H9 (cell line): ENCODE measurements around the gene DHX35. TPM values are rescaled to one million over a fixed set of nuclear protein-coding genes. Genes with fewer than 3 reads are reported as not detected.
A peak's percentile ranks its signal among the peaks of the same experiment; 100 is the strongest.

Experiments used
- DNase-seq: peaks from one replicate; pipeline ENCODE4 v3.0.0-alpha.2; 2017
- H2AFZ ChIP-seq: one replicate; pipeline ENCODE4 v1.6.1; 2013; ENCODE audit warnings: mild to moderate bottlenecking, low read length, control low read depth, moderate library complexity
- H2AK5ac ChIP-seq: 2 replicates; pipeline ENCODE4 v1.6.1; 2013; ENCODE audit warnings: low read length, control low read depth, mixed read lengths; ENCODE audit not compliant: insufficient read length
- H2BK120ac ChIP-seq: one replicate; pipeline ENCODE4 v1.6.1; 2013; ENCODE audit warnings: low read depth, mild to moderate bottlenecking, low read length, control low read depth, inconsistent platforms; ENCODE audit not compliant: poor library complexity, severe bottlenecking
- H2BK12ac ChIP-seq: 2 replicates; pipeline ENCODE4 v1.6.1; 2013; ENCODE audit warnings: low read length, control low read depth, mixed read lengths, low read depth; ENCODE audit not compliant: insufficient read length
- H2BK15ac ChIP-seq: 2 replicates; pipeline ENCODE4 v1.6.1; 2013; ENCODE audit warnings: low read depth, low read length, control low read depth
- H2BK20ac ChIP-seq: one replicate; pipeline ENCODE4 v1.6.1; 2013; ENCODE audit warnings: low read depth, mild to moderate bottlenecking, low read length, control low read depth, inconsistent platforms; ENCODE audit not compliant: poor library complexity, severe bottlenecking
- H2BK5ac ChIP-seq: 2 replicates; pipeline ENCODE4 v1.6.1; 2013; ENCODE audit warnings: low read length, control low read depth, mixed read lengths; ENCODE audit not compliant: insufficient read length
- H3K14ac ChIP-seq: 2 replicates; pipeline ENCODE4 v1.6.1; 2013; ENCODE audit warnings: low read length, control low read depth; ENCODE audit not compliant: insufficient read depth
- H3K18ac ChIP-seq: 2 replicates; pipeline ENCODE4 v1.6.1; 2013; ENCODE audit warnings: low read depth, mild to moderate bottlenecking, mixed read lengths, low read length, control low read depth; ENCODE audit not compliant: insufficient read length
- H3K23ac ChIP-seq: 2 replicates; pipeline ENCODE4 v1.6.1; 2013; ENCODE audit warnings: low read length, control low read depth, mixed read lengths, low read depth; ENCODE audit not compliant: insufficient read length
- H3K23me2 ChIP-seq: 2 replicates; pipeline ENCODE4 v1.6.1; 2013; ENCODE audit warnings: low read depth, mild to moderate bottlenecking, mixed read lengths, low read length, control low read depth; ENCODE audit not compliant: insufficient read length, poor library complexity, severe bottlenecking
- H3K27ac ChIP-seq: 2 replicates; pipeline ENCODE4 v1.5.1; 2013; ENCODE audit warnings: low read length, control low read depth, mixed read lengths, low read depth; ENCODE audit not compliant: insufficient read length
- H3K27me3 ChIP-seq: 2 replicates; pipeline ENCODE4 v1.6.1; 2013; ENCODE audit warnings: low read length, control low read depth, inconsistent platforms; ENCODE audit not compliant: insufficient read depth
- H3K4ac ChIP-seq: 2 replicates; pipeline ENCODE4 v1.6.1; 2013; ENCODE audit warnings: low read depth, mild to moderate bottlenecking, control low read depth, inconsistent platforms, low read length, moderate library complexity
- H3K4me1 ChIP-seq: 2 replicates; pipeline ENCODE4 v1.6.1; 2013; ENCODE audit warnings: low read length, control low read depth, inconsistent platforms; ENCODE audit not compliant: insufficient read depth
- H3K4me2 ChIP-seq: 2 replicates; pipeline ENCODE4 v1.6.1; 2013; ENCODE audit warnings: low read length, control low read depth, mixed read lengths; ENCODE audit not compliant: insufficient read length, insufficient read depth
- H3K56ac ChIP-seq: 2 replicates; pipeline ENCODE4 v1.6.1; 2013; ENCODE audit warnings: low read depth, mild to moderate bottlenecking, mixed read lengths, low read length, control low read depth; ENCODE audit not compliant: insufficient read length
- H3K79me1 ChIP-seq: 2 replicates; pipeline ENCODE4 v1.6.1; 2013; ENCODE audit warnings: low read depth, mild to moderate bottlenecking, moderate library complexity, low read length, control low read depth, inconsistent platforms; ENCODE audit not compliant: insufficient read depth, poor library complexity, severe bottlenecking
- H3K79me2 ChIP-seq: 2 replicates; pipeline ENCODE4 v1.6.1; 2013; ENCODE audit warnings: low read length, control low read depth, inconsistent platforms; ENCODE audit not compliant: insufficient read depth
- H3K9ac ChIP-seq: 2 replicates; pipeline ENCODE4 v1.6.1; 2013; ENCODE audit warnings: low read length, control low read depth, mixed read lengths; ENCODE audit not compliant: insufficient read length; ENCODE audit errors: extremely low read depth
- H3K9me3 ChIP-seq: one replicate; pipeline ENCODE4 v1.6.1; 2013; ENCODE audit warnings: low read depth, low read length, inconsistent platforms; ENCODE audit not compliant: control insufficient read depth
- H3T11ph ChIP-seq: one replicate; pipeline ENCODE4 v1.6.1; 2013; ENCODE audit warnings: mild to moderate bottlenecking, low read length, control low read depth, inconsistent platforms
- H4K20me1 ChIP-seq: one replicate; pipeline ENCODE4 v1.6.1; 2013; ENCODE audit not compliant: control insufficient read depth, insufficient read length, insufficient read depth
- H4K5ac ChIP-seq: 2 replicates; pipeline ENCODE4 v1.6.1; 2013; ENCODE audit warnings: low read depth, mild to moderate bottlenecking, mixed read lengths, low read length, control low read depth; ENCODE audit not compliant: insufficient read length
- H4K8ac ChIP-seq: replicated peaks from 2 replicates; pipeline ENCODE4 v1.6.1; 2013; ENCODE audit warnings: low read length, control low read depth, mixed read lengths, low read depth; ENCODE audit not compliant: insufficient read length
- H4K91ac ChIP-seq: 2 replicates; pipeline ENCODE4 v1.6.1; 2013; ENCODE audit warnings: low read depth, mild to moderate bottlenecking, moderate library complexity, mixed read lengths, low read length, control low read depth; ENCODE audit not compliant: insufficient read length
- H3K27ac Mint-ChIP-seq, 3 experiments: 2 replicates in 2 of 3; 3 replicates in 1 of 3; pipeline ENCODE4 v1.8.0; 2020 to 2021; ENCODE audit warnings: mixed read lengths in 3 of 3, mild to moderate bottlenecking in 1 of 3, moderate library complexity in 1 of 3
- H3K27me3 Mint-ChIP-seq: 2 replicates; pipeline ENCODE4 v1.8.0; 2021; ENCODE audit warnings: low read depth, mild to moderate bottlenecking, moderate library complexity, mixed read lengths
- H3K36me3 Mint-ChIP-seq, 3 experiments: 2 replicates in 2 of 3; 3 replicates in 1 of 3; pipeline ENCODE4 v1.8.0; 2020 to 2021; ENCODE audit warnings: low read depth in 3 of 3, mixed read lengths in 3 of 3; ENCODE audit not compliant: insufficient read depth in 1 of 3
- H3K4me1 Mint-ChIP-seq, 2 experiments: 2 replicates each; pipeline ENCODE4 v1.8.0; 2020; ENCODE audit warnings: mixed read lengths in 2 of 2
- H3K4me3 Mint-ChIP-seq, 2 experiments: 2 replicates in 1 of 2; 3 replicates in 1 of 2; pipeline ENCODE4 v1.8.0; 2020 to 2021; ENCODE audit warnings: mild to moderate bottlenecking in 2 of 2, mixed read lengths in 2 of 2, moderate library complexity in 1 of 2
- H3K9me3 Mint-ChIP-seq, 2 experiments: 2 replicates in 1 of 2; 3 replicates in 1 of 2; pipeline ENCODE4 v1.8.0; 2020; ENCODE audit warnings: mild to moderate bottlenecking in 2 of 2, mixed read lengths in 2 of 2, moderate library complexity in 1 of 2
- CTCF ChIP-seq: fragments of 200-600 bp; sonication (generic); conservative IDR thresholded peaks from 3 replicates; pipeline ENCODE4 v1.8.0; 2021; ENCODE audit warnings: antibody characterized with exemption, mild to moderate bottlenecking
- WGBS: extraction: QIAGEN DNeasy Blood & Tissue Kit; methylation state at CpG from one replicate; pipeline ENCODE4 v1.1.7; 2013; ENCODE audit warnings: missing lambda C conversion rate, low lambda C conversion rate, mixed read lengths; ENCODE audit not compliant: insufficient read length; ENCODE audit errors: extremely low coverage; 5-methylcytosine and 5-hydroxymethylcytosine counted together
- total RNA-seq: library from RNA; stranded (reverse); gene quantifications from 2 replicates; pipeline ENCODE4 v1.2.1, GENCODE V29; 2021

The DHX35 gene
- total RNA-seq, 1 experiment from 2014 or later = 14.4 TPM

GRCh38 chr20:39039261-39039660, 77.1 kb downstream of the DHX35 start:
- no peak overlapping the region for H2AFZ ChIP-seq
- no peak overlapping the region for H2BK12ac ChIP-seq
- no peak overlapping the region for H4K91ac ChIP-seq
- H3K18ac ChIP-seq = no peak overlapping the region
- H2AK5ac ChIP-seq = no peak overlapping the region
- no peaks in the 10 kb centered on the region for H3K23me2 ChIP-seq
- no peak overlapping the region for H3K9ac ChIP-seq
- H3K4me2 ChIP-seq = no peak overlapping the region
- no peak overlapping the region for H3T11ph ChIP-seq
- no peak overlapping the region for H3K27ac ChIP-seq
- no peaks in the 10 kb centered on the region for H3K4me1 ChIP-seq
- H3K23ac ChIP-seq = no peak overlapping the region
- Mint-ChIP-seq H3K36me3 (peaks cover 24 to 66% (median 44%) of the 10 kb centered on the region in 3 experiments; a peak in 6 of 7 replicates), H3K27me3 (no peaks in the 10 kb centered on the region), H3K9me3 (no peaks in the 10 kb centered on the region), H3K4me3 (no peak overlapping the region), H3K27ac (peak overlapping the region in 1 of 3 experiments; percentile 44; a peak in 1 of 7 replicates), H3K4me1 (no peaks in the 10 kb centered on the region)
- H2BK15ac ChIP-seq = no peak overlapping the region
- no peaks in the 10 kb centered on the region for H3K27me3 ChIP-seq
- no peak overlapping the region for H3K14ac ChIP-seq
- no peak for TF ChIP-seq CTCF
- H2BK120ac ChIP-seq = no peak overlapping the region
- H3K4ac ChIP-seq = no peak overlapping the region
- no peak overlapping the region for H4K5ac ChIP-seq
- no peaks in the 10 kb centered on the region for H3K9me3 ChIP-seq
- H2BK20ac ChIP-seq = no peak overlapping the region
- no peak overlapping the region for H2BK5ac ChIP-seq
- no peaks in the 10 kb centered on the region for H4K20me1 ChIP-seq
- WGBS = no CpG with 5 or more reads among the region's 3 CpGs
- no peaks in the 10 kb centered on the region for H3K79me2 ChIP-seq
- H3K79me1 ChIP-seq = no peaks in the 10 kb centered on the region
- H3K56ac ChIP-seq = no peak overlapping the region
- no peak for DNase-seq
- H4K8ac ChIP-seq = no peak overlapping the region
